ENCODE measurements around the gene TNFRSF18. TPM values are rescaled to one million over a fixed set of nuclear protein-coding genes. Genes with fewer than 3 reads are reported as not detected.

The TNFRSF18 gene
- total and polyA plus RNA-seq, 10 of the 15 experiments (the other 5 are each of a cell fraction or from before 2014, with no cell fraction given), result 0.18 to 7.5 (median 1.5) TPM; not detected in 1

GRCh38 chr1:1157914-1158710 lies 48.3 kb downstream of the TNFRSF18 start (continued):
- no peak for TF ChIP-seq TBL1XR1 (IDR thresholded peaks at IDR 0.05; ENCODE audit: low read depth, low read length)

DNA sequence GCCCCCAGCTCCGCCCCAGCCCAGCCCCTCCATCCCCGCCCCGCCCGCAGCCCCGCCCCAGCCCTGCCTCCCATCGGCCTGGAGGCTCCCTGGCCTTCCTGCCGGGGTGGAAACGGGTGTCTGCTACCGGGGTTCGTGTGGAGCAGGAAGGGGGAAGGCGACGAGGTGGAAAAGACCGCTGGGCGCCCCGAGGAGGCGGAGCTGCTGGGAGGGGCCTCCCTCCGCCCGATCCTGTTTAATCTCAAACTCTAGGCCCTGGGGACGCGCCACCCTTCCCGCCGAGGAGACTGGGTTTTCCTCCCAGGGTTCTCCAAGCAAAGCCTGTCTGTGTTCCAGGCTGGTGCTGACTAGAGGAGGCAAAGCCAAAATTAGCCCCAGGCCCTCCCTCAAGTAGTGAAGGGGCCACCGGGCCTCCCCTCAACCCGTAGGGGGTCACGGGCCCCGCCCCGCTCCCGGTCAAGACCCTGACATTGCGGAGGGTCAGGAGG lies 48.9 kb downstream of the TNFRSF18 start:
- Histone ChIP-seq H4K20me1 (ENCODE audit: control insufficient read depth, insufficient read depth) (no peaks in the 10 kb centered on the region), H3K9me3 (replicated peaks; ENCODE audit: control insufficient read depth, insufficient read depth, low read length) (no peaks in the 10 kb centered on the region; the same call in 2 of the 3 replicates), H3K27ac (ENCODE audit: control insufficient read depth, insufficient read depth) (peak overlapping the region; percentile 73), H3K36me3 (ENCODE audit: control insufficient read depth in 2 of 2, insufficient read depth in 2 of 2, low read length in 1 of 2) (no peaks in the 10 kb centered on the region), H3K4me1 (ENCODE audit: control insufficient read depth, insufficient read depth, low read length) (peaks cover 7% of the 10 kb centered on the region), H3K4me3 (peak overlapping the region; percentile 93), H3K27me3 (replicated peaks in 1 of 2; ENCODE audit: control insufficient read depth in 2 of 2, insufficient read depth in 2 of 2, low read length in 1 of 2) (no peaks in the 10 kb centered on the region), H3K4me2 (ENCODE audit: control insufficient read depth, insufficient read depth) (peak overlapping the region; percentile 100), H2AFZ (ENCODE audit: control insufficient read depth, low read depth, low read length) (peak overlapping the region; percentile 74), H3K9ac (ENCODE audit: control insufficient read depth, insufficient read depth, low read length) (peak overlapping the region; percentile 95), H3K79me2 (ENCODE audit: control insufficient read depth, insufficient read depth, low read length) (no peaks in the 10 kb centered on the region)
- intact Hi-C loops (cut with micrococcal nuclease; ENCODE audit: unreplicated experiment) (no loop called here), in situ Hi-C loops (cut with MboI) (no loop called here)
- peak; percentile 89 for ATAC-seq
- RAD21 ChIA-PET (ENCODE audit: unreplicated experiment), result interaction anchor here (0.9 to 2.5 kb wide), 4 partner anchors 14 to 74 kb away, joined by 3 to 8 read pairs (median 6); no protein-coding TSS in a partner anchor
- DNase-seq (ENCODE audit: low read depth, low spot score), result no peak
- CTCF ChIA-PET, result interaction anchor here (1.0 to 1.5 kb wide), 2 partner anchors 13 to 93 kb away, joined by 3 read pairs; no protein-coding TSS in a partner anchor
- TF ChIP-seq ATF2 (IDR thresholded peaks at IDR 0.05; ENCODE audit: low read length) (no peak), POLR2A (IDR thresholded peaks at IDR 0.05; ENCODE audit: low read depth, low read length) (peak; percentile 18; the same call in 1 of the 2 replicates), TAF1 (IDR thresholded peaks at IDR 0.05; ENCODE audit: borderline replicate concordance, low read depth, low read length) (0 out of 2 replicates have a peak, but pooled peaks have one; percentile 49), RELB (IDR thresholded peaks at IDR 0.05; ENCODE audit: low read depth) (peak; percentile 40; the same call in 1 of the 2 replicates), RELA (IDR thresholded peaks at IDR 0.05; ENCODE audit: borderline replicate concordance, partially characterized antibody) (peak; percentile 10), KLF5 (IDR thresholded peaks at IDR 0.05; ENCODE audit: partially characterized antibody) (no peak), POU2F2 (IDR thresholded peaks at IDR 0.05; ENCODE audit: borderline replicate concordance, low read depth, low read length) (peak; percentile 17; the same call in 1 of the 3 replicates), SUPT20H (IDR thresholded peaks at IDR 0.05; ENCODE audit: borderline replicate concordance, control insufficient read depth, low read depth, low read length) (no peak), RB1 (IDR thresholded peaks at IDR 0.05; ENCODE audit: borderline replicate concordance) (peak; percentile 47; the same call in 1 of the 2 replicates), IKZF2 (IDR thresholded peaks at IDR 0.05) (peak in 1 of 2 experiments; percentile 31; a peak in 3 of 4 replicates), SIN3A (IDR thresholded peaks at IDR 0.05; ENCODE audit: low read depth, low read length) (0 out of 2 replicates have a peak, but pooled peaks have one; percentile 47)
- TF ChIP-seq, protein P1, sequence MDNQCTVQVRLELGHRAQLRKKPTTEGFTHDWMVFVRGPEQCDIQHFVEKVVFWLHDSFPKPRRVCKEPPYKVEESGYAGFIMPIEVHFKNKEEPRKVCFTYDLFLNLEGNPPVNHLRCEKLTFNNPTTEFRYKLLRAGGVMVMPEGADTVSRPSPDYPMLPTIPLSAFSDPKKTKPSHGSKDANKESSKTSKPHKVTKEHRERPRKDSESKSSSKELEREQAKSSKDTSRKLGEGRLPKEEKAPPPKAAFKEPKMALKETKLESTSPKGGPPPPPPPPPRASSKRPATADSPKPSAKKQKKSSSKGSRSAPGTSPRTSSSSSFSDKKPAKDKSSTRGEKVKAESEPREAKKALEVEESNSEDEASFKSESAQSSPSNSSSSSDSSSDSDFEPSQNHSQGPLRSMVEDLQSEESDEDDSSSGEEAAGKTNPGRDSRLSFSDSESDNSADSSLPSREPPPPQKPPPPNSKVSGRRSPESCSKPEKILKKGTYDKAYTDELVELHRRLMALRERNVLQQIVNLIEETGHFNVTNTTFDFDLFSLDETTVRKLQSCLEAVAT (IDR thresholded peaks at IDR 0.05), result 0 out of 2 replicates have a peak, but pooled peaks have one; percentile 31
- TSS peak; percentile 99 for BruUV-seq (replicated peaks)
- 0% methylated on average over 24 of the region's 29 CpGs for WGBS (ENCODE audit: insufficient coverage, insufficient replicate concordance, low lambda C conversion rate, missing lambda C conversion rate)
- FAIRE-seq, result peak; percentile 69
- SMC1A ChIA-PET (ENCODE audit: uncharacterized antibody, unreplicated experiment), result interaction anchor here (1.5 kb wide), 1 partner anchor 74 kb away, joined by 3 read pairs; no protein-coding TSS in a partner anchor
- POLR2A ChIA-PET, result interaction anchor here (0.6 to 1.9 kb wide), 2 partner anchors 14 to 93 kb away, joined by 3 to 5 read pairs; no protein-coding TSS in a partner anchor
